Neural cell (in vitro differentiated cells): ENCODE measurements around the gene VEGFD. TPM values are rescaled to one million over a fixed set of nuclear protein-coding genes. Genes with fewer than 3 reads are reported as not detected.

ENCODE experiments used
- H2AFZ ChIP-seq: fragments of 200-600, 300-800 bp; sonication (generic), shearing (Covaris generic); 2 replicates; pipeline ENCODE4 v1.6.0; 2014; ENCODE audit warnings: low read depth, mild to moderate bottlenecking, antibody characterized with exemption, low read length, moderate library complexity
- H3F3A ChIP-seq: fragments of 200-600 bp; shearing (Covaris generic); 2 replicates; pipeline ENCODE4 v1.6.1; 2016; ENCODE audit warnings: mild to moderate bottlenecking, moderate library complexity, mixed read lengths, antibody characterized with exemption, low read length; ENCODE audit not compliant: insufficient read depth, poor library complexity, severe bottlenecking
- H3K27ac ChIP-seq: fragments of 200-600, 300-800 bp; sonication (generic), shearing (Covaris generic); 2 replicates; pipeline ENCODE4 v1.5.1; 2014; ENCODE audit warnings: mild to moderate bottlenecking, low read length, moderate library complexity
- H3K27me3 ChIP-seq: fragments of 300-800, 200-600 bp; sonication (generic), shearing (Covaris generic); 2 replicates; pipeline ENCODE4 v1.6.0; 2014; ENCODE audit warnings: mild to moderate bottlenecking, low read depth, low read length, moderate library complexity; ENCODE audit not compliant: insufficient read depth
- H3K36me3 ChIP-seq: fragments of 300-800, 200-600 bp; sonication (generic), shearing (Covaris generic); 2 replicates; pipeline ENCODE4 v1.5.1; 2014; ENCODE audit warnings: mild to moderate bottlenecking, antibody characterized with exemption, low read length, moderate library complexity; ENCODE audit not compliant: insufficient read depth
- H3K4me2 ChIP-seq: fragments of 300-800, 200-600 bp; sonication (generic), shearing (Covaris generic); 2 replicates; pipeline ENCODE4 v1.6.0; 2014; ENCODE audit warnings: mild to moderate bottlenecking, low read length
- H3K4me3 ChIP-seq: fragments of 300-800, 200-600 bp; sonication (generic), shearing (Covaris generic); 2 replicates; pipeline ENCODE4 v1.5.1; 2014; ENCODE audit warnings: mild to moderate bottlenecking, low read length, moderate library complexity
- H3K79me2 ChIP-seq: fragments of 200-600 bp; shearing (Covaris generic); replicated peaks from 2 replicates; pipeline ENCODE4 v1.6.0; 2014; ENCODE audit warnings: mild to moderate bottlenecking, low read length, moderate library complexity; ENCODE audit not compliant: insufficient read depth
- H3K9ac ChIP-seq: fragments of 300-800, 200-600 bp; sonication (generic), shearing (Covaris generic); 2 replicates; pipeline ENCODE4 v1.6.1; 2016; ENCODE audit warnings: mild to moderate bottlenecking, low read length, mixed read lengths
- H3K9me2 ChIP-seq: fragments of 200-600 bp; shearing (Covaris generic); 2 replicates; pipeline ENCODE4 v1.6.1; 2016; ENCODE audit warnings: mild to moderate bottlenecking, low read length, mixed read lengths; ENCODE audit not compliant: insufficient read depth
- H3K9me3 ChIP-seq: fragments of 200-600, 300-800 bp; sonication (generic), shearing (Covaris generic); 2 replicates; pipeline ENCODE4 v1.6.1; 2016; ENCODE audit warnings: mild to moderate bottlenecking, mixed run types, low read length, moderate library complexity, mixed read lengths
- H4K20me1 ChIP-seq: fragments of 200-600 bp; shearing (Covaris generic); 2 replicates; pipeline ENCODE4 v1.6.1; 2016; ENCODE audit warnings: mild to moderate bottlenecking, mixed run types; ENCODE audit not compliant: insufficient read depth
- EP300 ChIP-seq: fragments of 450-650 bp; conservative IDR thresholded peaks from 2 replicates; pipeline ENCODE4 v1.6.1; 2014; ENCODE audit warnings: antibody characterized with exemption, mild to moderate bottlenecking, moderate library complexity; ENCODE audit not compliant: poor library complexity, severe bottlenecking
- EZH2 ChIP-seq: fragments of 200-600, 300-800 bp; shearing (Covaris generic), sonication (generic); IDR thresholded peaks from 2 replicates; pipeline ENCODE4 v1.6.1; 2014; ENCODE audit warnings: antibody characterized with exemption, low read length, borderline replicate concordance, mild to moderate bottlenecking; ENCODE audit not compliant: insufficient read depth, poor library complexity, severe bottlenecking
- MXI1 ChIP-seq: fragments of 450-650 bp; conservative IDR thresholded peaks from 2 replicates; pipeline ENCODE4 v1.6.1; 2014; ENCODE audit warnings: antibody characterized with exemption, mild to moderate bottlenecking; ENCODE audit not compliant: poor library complexity, severe bottlenecking
- POLR2AphosphoS5 ChIP-seq: IDR thresholded peaks from 2 replicates; pipeline ENCODE4 v1.6.1; 2012
- RAD21 ChIP-seq: fragments of 450-650 bp; conservative IDR thresholded peaks from 2 replicates; pipeline ENCODE4 v1.6.1; 2014; ENCODE audit warnings: antibody characterized with exemption, mild to moderate bottlenecking, moderate library complexity
- SMC3 ChIP-seq: fragments of 450-650 bp; conservative IDR thresholded peaks from 2 replicates; pipeline ENCODE4 v1.6.1; 2014; ENCODE audit warnings: antibody characterized with exemption, mild to moderate bottlenecking, moderate library complexity; ENCODE audit not compliant: poor library complexity
- TAF1 ChIP-seq: IDR thresholded peaks from 2 replicates; pipeline ENCODE4 v1.6.1; 2012; ENCODE audit warnings: low read depth
- polyA plus RNA-seq: library from polyadenylated mRNA; depleted of rRNA; stranded (reverse); fragments of >200 nt; gene quantifications from 2 replicates; pipeline ENCODE4 v1.2.3, GENCODE V29; 2014
- TF ChIP-seq, protein P1 (sequence below): fragments of 450-650 bp; IDR thresholded peaks from 2 replicates; pipeline ENCODE4 v1.5.1; 2014; ENCODE audit warnings: antibody characterized with exemption, mild to moderate bottlenecking, moderate library complexity; ENCODE audit not compliant: poor library complexity, severe bottlenecking
- TF ChIP-seq, protein P2 (sequence below): IDR thresholded peaks from 2 replicates; pipeline ENCODE4 v1.6.1; 2012; ENCODE audit warnings: borderline replicate concordance

VEGFD gene
- polyA plus RNA-seq, 1 donor from 2014 or later: not detected

DNA sequence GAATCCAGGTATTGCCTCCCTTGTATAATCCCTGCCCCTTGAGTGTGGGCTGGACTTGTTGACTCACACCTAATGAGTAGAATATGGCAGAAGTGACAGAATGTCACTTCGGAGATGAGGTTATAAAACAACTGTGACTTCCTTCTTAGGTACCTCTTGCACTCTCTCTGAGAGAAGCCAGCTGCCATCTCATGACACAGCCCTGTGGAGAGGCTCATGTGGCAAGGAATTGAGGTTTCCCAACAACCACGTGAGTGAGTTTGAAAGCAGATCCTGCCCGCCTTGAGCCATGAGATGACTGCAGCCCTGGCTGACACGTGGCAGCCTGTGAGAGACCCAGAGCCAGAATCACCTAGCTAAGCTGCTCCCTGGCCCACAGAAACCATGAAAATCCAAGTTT lies 82.3 kb downstream of the VEGFD start:
- Histone ChIP-seq H3F3A (no peaks in the 10 kb centered on the region), H3K36me3 (no peaks in the 10 kb centered on the region), H3K79me2 (no peaks in the 10 kb centered on the region), H3K9me2 (no peaks in the 10 kb centered on the region), H3K27ac (no peak overlapping the region), H3K4me2 (no peak overlapping the region), H4K20me1 (no peaks in the 10 kb centered on the region), H3K4me3 (no peak overlapping the region), H3K9ac (no peak overlapping the region), H3K27me3 (no peaks in the 10 kb centered on the region), H3K9me3 (no peaks in the 10 kb centered on the region), H2AFZ (no peak overlapping the region)
- TF ChIP-seq MXI1 (no peak), POLR2AphosphoS5 (no peak)

DNA sequence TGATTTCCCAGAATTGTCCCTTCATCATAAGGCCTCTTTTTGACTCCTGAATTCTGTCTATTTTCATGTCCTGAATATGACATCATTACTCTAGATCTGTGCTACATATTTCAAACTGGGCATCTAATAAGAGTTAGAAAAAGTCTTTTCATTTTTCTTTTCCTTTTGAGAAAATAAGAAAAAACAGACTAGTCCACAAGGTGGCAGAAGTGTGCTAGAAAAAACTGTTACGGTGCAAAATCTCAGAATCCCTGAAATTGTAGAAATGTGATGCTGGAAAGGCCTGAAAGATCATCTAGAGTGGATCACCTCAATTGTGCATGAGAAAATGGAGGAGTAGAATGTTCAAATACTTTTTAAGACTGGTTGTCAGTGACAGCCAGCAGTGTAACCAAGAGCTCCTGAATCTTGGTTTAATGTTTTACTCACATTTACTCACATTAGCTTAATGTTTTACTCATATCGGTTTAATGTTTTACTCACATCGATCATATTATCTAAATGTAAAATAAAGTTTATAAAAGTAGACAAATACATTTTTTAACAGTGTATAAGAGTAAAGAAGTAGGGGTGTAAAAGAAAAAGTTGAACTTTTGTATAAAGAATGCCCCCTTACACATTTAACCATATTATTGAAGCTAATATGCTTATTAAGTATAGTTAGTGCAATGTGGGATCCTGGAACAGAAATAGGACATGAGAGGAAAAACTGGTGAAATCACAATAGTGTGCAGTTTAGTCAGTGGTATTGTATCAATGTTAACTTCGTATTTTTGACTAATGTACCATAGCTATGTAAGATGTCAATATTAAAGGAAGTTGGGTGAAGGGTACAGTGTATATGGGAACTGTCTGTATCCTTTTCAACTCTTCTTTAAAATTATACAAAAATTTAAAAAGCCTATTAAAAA lies 84.0 kb downstream of the VEGFD start:
- Histone ChIP-seq H4K20me1 (no peaks in the 10 kb centered on the region), H2AFZ (no peak overlapping the region), H3K9me2 (no peaks in the 10 kb centered on the region), H3K4me2 (no peak overlapping the region), H3K9me3 (no peaks in the 10 kb centered on the region), H3K4me3 (no peak overlapping the region), H3K9ac (no peak overlapping the region), H3K27me3 (no peaks in the 10 kb centered on the region), H3K36me3 (no peaks in the 10 kb centered on the region), H3F3A (no peaks in the 10 kb centered on the region), H3K79me2 (no peaks in the 10 kb centered on the region), H3K27ac (no peak overlapping the region)
- no peak for TF ChIP-seq EZH2
- TF ChIP-seq SMC3: peak; percentile 59
- TF ChIP-seq, protein P1, sequence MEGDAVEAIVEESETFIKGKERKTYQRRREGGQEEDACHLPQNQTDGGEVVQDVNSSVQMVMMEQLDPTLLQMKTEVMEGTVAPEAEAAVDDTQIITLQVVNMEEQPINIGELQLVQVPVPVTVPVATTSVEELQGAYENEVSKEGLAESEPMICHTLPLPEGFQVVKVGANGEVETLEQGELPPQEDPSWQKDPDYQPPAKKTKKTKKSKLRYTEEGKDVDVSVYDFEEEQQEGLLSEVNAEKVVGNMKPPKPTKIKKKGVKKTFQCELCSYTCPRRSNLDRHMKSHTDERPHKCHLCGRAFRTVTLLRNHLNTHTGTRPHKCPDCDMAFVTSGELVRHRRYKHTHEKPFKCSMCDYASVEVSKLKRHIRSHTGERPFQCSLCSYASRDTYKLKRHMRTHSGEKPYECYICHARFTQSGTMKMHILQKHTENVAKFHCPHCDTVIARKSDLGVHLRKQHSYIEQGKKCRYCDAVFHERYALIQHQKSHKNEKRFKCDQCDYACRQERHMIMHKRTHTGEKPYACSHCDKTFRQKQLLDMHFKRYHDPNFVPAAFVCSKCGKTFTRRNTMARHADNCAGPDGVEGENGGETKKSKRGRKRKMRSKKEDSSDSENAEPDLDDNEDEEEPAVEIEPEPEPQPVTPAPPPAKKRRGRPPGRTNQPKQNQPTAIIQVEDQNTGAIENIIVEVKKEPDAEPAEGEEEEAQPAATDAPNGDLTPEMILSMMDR: peak; percentile 57
- no peak for TF ChIP-seq MXI1
- TF ChIP-seq RAD21: peak; percentile 53
- TF ChIP-seq POLR2AphosphoS5: no peak

DNA sequence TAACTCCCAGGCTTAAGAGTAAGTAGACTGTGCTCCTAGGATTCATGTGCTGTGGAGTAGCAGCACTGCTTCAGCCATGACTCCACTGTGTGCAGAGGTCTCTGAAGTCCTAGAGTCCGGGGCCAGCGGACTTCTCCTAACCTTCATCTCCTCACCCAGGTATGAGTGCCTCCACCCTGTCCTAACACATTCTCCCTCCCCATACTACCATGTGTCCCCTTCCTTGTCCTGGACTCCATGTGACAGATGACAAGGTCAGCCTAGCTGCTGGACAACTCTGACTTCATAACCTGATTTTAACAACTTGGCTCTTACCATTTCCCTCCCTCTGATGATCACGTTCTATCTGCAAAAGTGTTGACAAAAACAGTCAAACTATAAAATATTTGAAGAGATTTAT lies 85.4 kb downstream of the VEGFD start:
- Histone ChIP-seq H3K4me3 (no peak overlapping the region), H2AFZ (no peak overlapping the region), H3K9me2 (no peaks in the 10 kb centered on the region), H3K36me3 (no peaks in the 10 kb centered on the region), H3K27me3 (no peaks in the 10 kb centered on the region), H3K27ac (no peak overlapping the region), H3K9ac (no peak overlapping the region), H3K79me2 (no peaks in the 10 kb centered on the region), H3K4me2 (no peak overlapping the region), H3F3A (no peaks in the 10 kb centered on the region), H4K20me1 (no peaks in the 10 kb centered on the region), H3K9me3 (no peaks in the 10 kb centered on the region)
- TF ChIP-seq, protein P2, sequence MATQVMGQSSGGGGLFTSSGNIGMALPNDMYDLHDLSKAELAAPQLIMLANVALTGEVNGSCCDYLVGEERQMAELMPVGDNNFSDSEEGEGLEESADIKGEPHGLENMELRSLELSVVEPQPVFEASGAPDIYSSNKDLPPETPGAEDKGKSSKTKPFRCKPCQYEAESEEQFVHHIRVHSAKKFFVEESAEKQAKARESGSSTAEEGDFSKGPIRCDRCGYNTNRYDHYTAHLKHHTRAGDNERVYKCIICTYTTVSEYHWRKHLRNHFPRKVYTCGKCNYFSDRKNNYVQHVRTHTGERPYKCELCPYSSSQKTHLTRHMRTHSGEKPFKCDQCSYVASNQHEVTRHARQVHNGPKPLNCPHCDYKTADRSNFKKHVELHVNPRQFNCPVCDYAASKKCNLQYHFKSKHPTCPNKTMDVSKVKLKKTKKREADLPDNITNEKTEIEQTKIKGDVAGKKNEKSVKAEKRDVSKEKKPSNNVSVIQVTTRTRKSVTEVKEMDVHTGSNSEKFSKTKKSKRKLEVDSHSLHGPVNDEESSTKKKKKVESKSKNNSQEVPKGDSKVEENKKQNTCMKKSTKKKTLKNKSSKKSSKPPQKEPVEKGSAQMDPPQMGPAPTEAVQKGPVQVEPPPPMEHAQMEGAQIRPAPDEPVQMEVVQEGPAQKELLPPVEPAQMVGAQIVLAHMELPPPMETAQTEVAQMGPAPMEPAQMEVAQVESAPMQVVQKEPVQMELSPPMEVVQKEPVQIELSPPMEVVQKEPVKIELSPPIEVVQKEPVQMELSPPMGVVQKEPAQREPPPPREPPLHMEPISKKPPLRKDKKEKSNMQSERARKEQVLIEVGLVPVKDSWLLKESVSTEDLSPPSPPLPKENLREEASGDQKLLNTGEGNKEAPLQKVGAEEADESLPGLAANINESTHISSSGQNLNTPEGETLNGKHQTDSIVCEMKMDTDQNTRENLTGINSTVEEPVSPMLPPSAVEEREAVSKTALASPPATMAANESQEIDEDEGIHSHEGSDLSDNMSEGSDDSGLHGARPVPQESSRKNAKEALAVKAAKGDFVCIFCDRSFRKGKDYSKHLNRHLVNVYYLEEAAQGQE: no peak
- TF ChIP-seq RAD21 (no peak), SMC3 (no peak), EP300 (no peak), EZH2 (no peak), POLR2AphosphoS5 (no peak), MXI1 (no peak), TAF1 (no peak)
- TF ChIP-seq, protein P1: no peak
